Muscle layer of colon (tissue), 2 donors: Measurements from ENCODE around the gene CYTH3.

Experiments
- H3K27ac ChIP-seq: one replicate; pipeline ENCODE4 v1.7.0; 2013; ENCODE audit warnings: low read depth, mild to moderate bottlenecking, low read length, moderate library complexity
- H3K27me3 ChIP-seq, 2 donors: one replicate each; pipeline ENCODE4 v1.7.0; 2013; ENCODE audit warnings: low read length in 2 of 2, mild to moderate bottlenecking in 2 of 2; ENCODE audit not compliant: insufficient read depth in 2 of 2, control insufficient read depth in 1 of 2
- H3K36me3 ChIP-seq: one replicate; pipeline ENCODE4 v1.7.0; 2013; ENCODE audit warnings: mild to moderate bottlenecking, low read length; ENCODE audit not compliant: insufficient read depth
- H3K4me1 ChIP-seq: one replicate; pipeline ENCODE4 v1.7.0; 2013; ENCODE audit warnings: mild to moderate bottlenecking, low read length; ENCODE audit not compliant: insufficient read depth
- H3K4me3 ChIP-seq, 2 donors: one replicate each; pipeline ENCODE4 v1.7.0; 2013; ENCODE audit warnings: low read length in 2 of 2, low read depth in 1 of 2, mild to moderate bottlenecking in 1 of 2, moderate library complexity in 1 of 2
- H3K9ac ChIP-seq: one replicate; pipeline ENCODE4 v1.7.0; 2013; ENCODE audit warnings: low read length
- H3K9me3 ChIP-seq: one replicate; pipeline ENCODE4 v1.7.0; 2013; ENCODE audit warnings: mild to moderate bottlenecking, low read length
- donor health status: abdominal sarcoma.
- donor health status: Adenocarcinoma of cecum.

Gene CYTH3

DNA sequence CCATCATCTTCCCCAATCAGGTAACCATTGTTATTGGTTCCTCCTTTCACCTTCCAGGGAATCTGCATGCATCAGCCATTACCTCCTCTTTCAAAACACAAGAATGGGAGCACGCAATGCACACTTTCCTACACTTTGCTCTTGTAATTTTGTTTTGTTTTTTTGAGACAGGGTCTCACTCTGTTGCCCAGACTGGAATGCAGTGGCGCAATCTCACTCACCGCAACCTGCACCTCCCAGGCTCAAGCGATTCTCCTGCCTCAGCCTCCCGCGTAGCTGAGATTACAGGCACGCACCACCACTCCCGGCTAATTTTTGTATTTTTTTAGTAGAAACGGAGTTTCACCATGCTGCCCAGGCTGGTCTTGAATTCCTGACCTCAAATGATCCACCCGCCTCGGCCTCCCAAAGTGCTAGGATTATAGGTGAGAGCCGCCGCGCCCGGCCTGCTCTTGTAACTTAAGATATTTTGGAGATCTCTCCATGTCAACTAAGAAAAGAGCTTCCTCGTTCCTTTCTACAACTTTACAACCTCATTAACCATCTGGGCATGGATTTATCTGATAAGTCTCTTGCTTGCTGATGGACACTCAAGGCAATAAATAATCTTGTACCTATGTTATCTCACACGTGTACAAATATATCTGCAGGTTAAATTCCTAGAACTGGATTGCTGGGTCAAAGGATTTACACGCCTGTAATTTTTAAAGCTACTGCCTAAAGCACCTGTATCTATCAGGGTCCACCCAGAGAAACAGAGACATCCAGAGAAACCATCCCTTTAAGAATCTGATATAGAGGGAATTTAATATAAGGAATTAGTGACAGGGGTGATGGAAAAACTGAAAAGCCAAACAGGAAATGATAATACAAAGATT, 4.2 kb downstream of the CYTH3 start:
- Histone ChIP-seq H3K27me3 (no peaks in the 10 kb centered on the region), H3K9ac (no peak overlapping the region), H3K4me3 (no peak overlapping the region), H3K9me3 (no peaks in the 10 kb centered on the region), H3K4me1 (peaks cover 13% of the 10 kb centered on the region), H3K36me3 (no peaks in the 10 kb centered on the region), H3K27ac (no peak overlapping the region)

GRCh38 chr7:6266699-6267098, 5.7 kb downstream of the CYTH3 start:
- Histone ChIP-seq H3K9ac (no peak overlapping the region), H3K4me3 (no peak overlapping the region), H3K27ac (no peak overlapping the region), H3K9me3 (no peaks in the 10 kb centered on the region), H3K4me1 (peaks cover 9% of the 10 kb centered on the region), H3K27me3 (no peaks in the 10 kb centered on the region), H3K36me3 (no peaks in the 10 kb centered on the region)

GRCh38 chr7:6262221-6262620, 10.2 kb downstream of the CYTH3 start:
- Histone ChIP-seq H3K9me3 (no peaks in the 10 kb centered on the region), H3K27me3 (no peaks in the 10 kb centered on the region), H3K9ac (no peak overlapping the region), H3K4me1 (peaks cover 30% of the 10 kb centered on the region), H3K27ac (no peak overlapping the region), H3K36me3 (no peaks in the 10 kb centered on the region), H3K4me3 (no peak overlapping the region)

DNA sequence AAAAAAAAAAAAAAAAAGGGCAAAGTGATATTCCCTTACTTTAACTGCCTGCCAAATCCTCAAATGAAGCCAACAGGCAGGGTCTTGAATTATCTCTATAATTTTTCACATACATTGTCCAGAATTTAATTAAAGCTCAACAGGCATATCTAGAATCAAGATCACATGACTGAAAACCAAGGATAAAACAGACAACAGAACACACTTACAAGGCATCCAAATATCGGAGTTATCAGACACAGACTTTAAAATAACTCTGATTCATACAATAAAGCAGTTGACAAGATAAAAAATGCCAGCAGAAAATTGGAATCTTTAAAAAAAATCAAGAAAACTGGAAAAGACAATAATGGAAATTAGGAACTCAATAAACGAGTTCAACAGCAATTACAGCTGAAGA, 10.7 kb downstream of the CYTH3 start:
- Histone ChIP-seq H3K9me3 (no peaks in the 10 kb centered on the region), H3K36me3 (no peaks in the 10 kb centered on the region), H3K4me3 (no peak overlapping the region), H3K4me1 (peaks cover 35% of the 10 kb centered on the region), H3K27ac (no peak overlapping the region), H3K9ac (no peak overlapping the region), H3K27me3 (no peaks in the 10 kb centered on the region)

- H3K4me3 ChIP-seq = no peak overlapping the region
- H3K27me3 ChIP-seq = no peaks in the 10 kb centered on the region
- H3K9ac ChIP-seq = no peak overlapping the region
- H3K4me1 ChIP-seq = peaks cover 42% of the 10 kb centered on the region
- no peak overlapping the region for H3K27ac ChIP-seq
- H3K36me3 ChIP-seq = no peaks in the 10 kb centered on the region
- H3K9me3 ChIP-seq = no peaks in the 10 kb centered on the region
These were observed 11.9 kb downstream of the CYTH3 start for GRCh38 chr7:6260291-6261187.

GRCh38 chr7:6259257-6259656, 13.2 kb downstream of the CYTH3 start:
- peak overlapping the region; percentile 27 for H3K27ac ChIP-seq
- no peaks in the 10 kb centered on the region for H3K27me3 ChIP-seq
- no peak overlapping the region for H3K4me3 ChIP-seq
- H3K9ac ChIP-seq = no peak overlapping the region
- no peaks in the 10 kb centered on the region for H3K36me3 ChIP-seq
- H3K4me1 ChIP-seq = peaks cover 42% of the 10 kb centered on the region
- H3K9me3 ChIP-seq = no peaks in the 10 kb centered on the region

DNA sequence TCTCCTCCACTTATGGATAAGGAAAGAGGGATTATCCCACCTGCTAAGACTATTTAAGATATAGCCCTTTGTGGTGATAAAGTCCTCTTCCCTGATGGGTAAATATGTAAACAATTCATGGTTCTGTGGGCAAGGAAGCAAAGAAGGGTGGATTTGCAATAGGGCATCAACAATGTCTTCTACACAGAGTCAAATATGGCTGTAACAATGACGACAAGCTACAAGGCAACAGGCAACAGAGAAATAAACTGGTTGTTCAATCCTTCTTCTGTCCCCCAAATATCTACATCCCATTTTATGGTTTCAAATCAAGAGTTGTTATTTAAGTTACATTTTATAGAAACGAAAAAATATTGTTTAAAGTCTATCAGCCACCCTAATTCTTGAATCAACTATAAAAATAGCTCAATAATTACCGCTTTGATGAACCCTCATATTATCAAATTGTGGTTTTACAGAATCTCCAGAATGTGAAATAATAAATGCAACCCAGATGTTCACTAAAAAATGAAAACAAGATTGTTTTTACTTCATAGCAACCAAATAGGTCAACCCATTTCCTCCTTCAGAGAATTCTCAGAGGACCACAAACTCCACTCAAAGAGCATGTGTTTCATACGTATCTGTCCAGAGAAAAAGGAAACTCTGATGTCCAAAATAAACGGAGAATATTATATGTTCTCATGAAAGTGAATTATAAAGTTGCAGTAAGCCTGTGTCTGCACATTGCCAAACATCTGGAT, 13.8 kb downstream of the CYTH3 start:
- H3K27me3 ChIP-seq = no peaks in the 10 kb centered on the region
- no peak overlapping the region for H3K27ac ChIP-seq
- H3K36me3 ChIP-seq = no peaks in the 10 kb centered on the region
- H3K4me3 ChIP-seq = no peak overlapping the region
- H3K4me1 ChIP-seq = peaks cover 42% of the 10 kb centered on the region
- no peak overlapping the region for H3K9ac ChIP-seq
- no peaks in the 10 kb centered on the region for H3K9me3 ChIP-seq

DNA sequence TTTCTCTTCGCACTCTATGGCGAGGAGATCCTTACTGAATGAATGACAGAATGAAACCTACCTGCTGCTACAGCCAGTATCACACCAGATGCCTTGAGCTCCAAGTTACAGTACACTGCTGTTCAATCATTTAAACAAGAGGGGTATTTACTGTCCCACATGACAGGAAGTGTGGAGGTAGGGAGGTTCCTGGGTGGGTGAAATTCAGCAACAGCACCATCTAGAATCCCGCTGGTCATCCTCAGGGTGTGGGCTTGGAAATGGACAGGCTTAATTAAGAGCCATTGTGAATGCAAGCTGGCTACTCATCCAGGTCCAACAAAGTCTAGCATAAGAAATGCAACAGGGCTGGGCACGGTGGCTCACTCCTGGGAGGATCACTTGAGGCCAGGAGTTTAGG, 14.7 kb downstream of the CYTH3 start:
- H3K27me3 ChIP-seq = no peaks in the 10 kb centered on the region
- peak overlapping the region; percentile 27 for H3K27ac ChIP-seq

GRCh38 chr7:6256677-6257535, 15.5 kb downstream of the CYTH3 start:
- no peak overlapping the region for H3K27ac ChIP-seq
- no peaks in the 10 kb centered on the region for H3K36me3 ChIP-seq
- no peaks in the 10 kb centered on the region for H3K27me3 ChIP-seq
- H3K4me1 ChIP-seq = peaks cover 52% of the 10 kb centered on the region
- no peak overlapping the region for H3K9ac ChIP-seq
- H3K9me3 ChIP-seq = no peaks in the 10 kb centered on the region
- H3K4me3 ChIP-seq = no peak overlapping the region

More for the DNA sequence above, 14.7 kb downstream of the CYTH3 start:
- peaks cover 45% of the 10 kb centered on the region for H3K4me1 ChIP-seq
- H3K9ac ChIP-seq = no peak overlapping the region
- no peaks in the 10 kb centered on the region for H3K9me3 ChIP-seq
- no peak overlapping the region for H3K4me3 ChIP-seq
- H3K36me3 ChIP-seq = no peaks in the 10 kb centered on the region

DNA sequence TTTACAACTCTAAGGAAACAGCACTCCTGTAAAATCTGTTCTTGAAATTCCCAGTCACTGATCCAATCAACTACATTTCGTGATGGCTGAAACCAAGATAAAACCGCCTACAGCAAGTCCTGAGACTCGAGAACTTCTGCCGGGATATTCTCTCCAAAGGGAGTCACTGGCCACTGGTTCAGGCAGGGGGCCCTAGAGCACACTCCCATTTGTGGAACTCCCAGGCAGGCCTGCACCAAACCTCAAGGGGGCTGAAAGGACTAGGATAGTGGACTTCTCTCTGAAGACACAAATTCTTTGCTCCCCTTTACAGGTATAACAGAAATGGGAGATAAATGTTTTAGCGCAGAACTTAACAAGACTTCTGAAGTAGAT, 16.3 kb downstream of the CYTH3 start:
- peaks cover 53% of the 10 kb centered on the region for H3K4me1 ChIP-seq
- H3K36me3 ChIP-seq = no peaks in the 10 kb centered on the region
- H3K27ac ChIP-seq = no peak overlapping the region
- H3K4me3 ChIP-seq = no peak overlapping the region
- no peaks in the 10 kb centered on the region for H3K9me3 ChIP-seq
- no peaks in the 10 kb centered on the region for H3K27me3 ChIP-seq
- no peak overlapping the region for H3K9ac ChIP-seq
